HUDEP-2 (cell line): ENCODE measurements around the gene EDN2.

Experiments
- DNase-seq, 76 experiments: peaks; one replicate each; lab custom pipeline; 2025; ENCODE audit not compliant: unreplicated experiment in 76 of 76; lab: John Stamatoyannopoulos, UW

The EDN2 gene

DNA sequence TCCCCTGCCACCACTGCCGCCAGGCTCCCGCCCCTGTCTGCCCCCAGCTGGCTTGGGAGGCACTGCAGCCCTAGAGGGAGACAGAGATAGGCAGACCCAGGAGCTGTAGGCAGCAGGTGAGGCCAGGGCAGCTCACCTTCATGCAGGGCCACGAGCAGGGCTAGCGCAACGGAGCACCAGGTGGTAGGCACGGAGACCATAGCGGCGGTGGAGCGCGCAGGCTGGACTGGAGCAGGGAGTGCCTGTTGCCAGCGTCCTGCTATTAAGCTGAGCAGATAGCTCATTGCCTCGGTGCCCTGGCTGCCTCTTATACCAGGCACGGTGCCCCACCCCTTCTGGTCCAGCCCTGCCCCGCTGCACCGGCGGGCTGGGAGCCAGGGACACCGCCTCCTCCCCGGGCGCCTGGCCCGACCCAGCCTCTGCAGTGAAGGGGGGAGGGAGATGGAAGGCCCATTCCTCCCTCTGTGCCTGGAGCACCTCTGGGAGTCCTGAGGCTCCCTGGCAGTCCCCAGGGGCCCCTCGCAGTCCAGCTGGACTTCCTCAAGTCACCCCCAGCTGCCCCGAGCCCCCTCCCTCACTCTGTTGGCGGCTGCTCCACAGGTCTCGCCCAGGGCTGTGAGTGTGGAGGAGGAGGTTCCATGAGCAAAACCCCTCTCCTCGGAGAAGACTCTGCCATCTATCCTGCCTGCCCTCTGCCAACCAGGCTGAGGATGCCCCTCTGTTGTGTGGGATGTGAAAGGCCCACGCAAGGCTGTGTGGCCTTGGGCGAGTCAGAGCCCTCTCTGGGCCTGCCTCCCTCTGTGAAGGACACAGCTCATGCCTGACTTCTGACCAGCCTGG lies at the start of gene EDN2:
Gene EDN2 (minus strand): TSS at position 282 of the 840 bp plus-strand sequence. CDS start 82 bp downstream, at position 200.
- DNase-seq = peak in 9 of 76 experiments; percentile 2 to 29 (median 9)

- no peak for DNase-seq
Measured at GRCh38 chr1:41533731-41534080, 49.2 kb upstream of the EDN2 start.

DNA sequence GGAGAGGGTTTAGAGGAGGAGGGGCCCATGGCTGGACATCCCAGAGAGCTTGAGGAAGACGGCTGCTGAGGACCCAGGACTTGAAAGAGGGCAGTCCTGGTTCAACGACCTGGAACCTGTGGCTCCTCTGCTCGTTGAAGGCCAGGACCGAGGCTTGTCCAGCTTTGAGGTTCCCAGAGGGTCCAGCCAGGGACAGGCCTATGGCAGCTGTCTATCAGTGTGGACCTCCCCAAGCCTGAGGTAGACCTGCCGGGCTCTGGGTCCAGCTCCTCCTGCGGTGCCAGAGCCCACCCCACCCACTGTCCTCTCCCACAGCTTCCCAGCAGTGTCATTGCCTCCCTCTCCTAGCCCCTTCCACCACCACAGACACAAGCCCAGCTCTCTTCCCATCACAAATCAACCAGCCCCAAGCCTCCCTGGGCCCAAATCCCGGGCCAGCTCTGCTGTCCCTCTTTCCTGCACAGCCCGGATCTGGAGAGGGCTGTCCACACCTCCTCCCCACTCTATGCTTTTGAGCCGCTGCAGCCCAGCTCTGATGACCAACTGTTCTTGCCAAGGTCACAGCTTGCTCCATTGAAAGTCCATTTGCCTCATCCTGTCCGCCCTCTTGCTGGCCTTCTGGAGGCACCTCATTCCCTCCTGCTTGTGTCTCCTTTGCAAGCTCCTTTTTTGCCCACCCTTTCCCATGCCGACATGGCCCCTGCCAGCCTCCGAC lies 48.7 kb upstream of the EDN2 start:
- no peak for DNase-seq

- DNase-seq = no peak
Measured at GRCh38 chr1:41532206-41532975, 47.9 kb upstream of the EDN2 start.

DNA sequence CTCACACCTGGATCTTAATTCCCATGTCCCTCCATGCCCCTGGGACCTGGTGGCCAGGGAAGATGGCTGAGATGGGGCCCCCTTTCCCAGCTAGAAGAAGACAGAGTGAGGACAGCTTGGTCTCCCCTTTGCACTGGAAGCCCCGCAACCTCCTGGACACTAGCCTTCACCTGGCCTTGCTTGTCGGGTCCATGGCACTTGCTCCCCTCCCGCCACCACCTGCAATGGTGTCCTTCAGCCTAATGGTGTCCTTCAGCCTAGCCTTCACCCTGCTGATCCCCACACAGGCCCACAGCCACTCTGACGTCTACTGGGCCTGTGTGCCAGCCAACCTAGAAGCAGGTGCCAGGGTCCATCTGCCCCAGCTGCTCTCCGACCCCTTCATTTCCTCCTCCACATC lies 45.9 kb upstream of the EDN2 start:
- no peak for DNase-seq

DNA sequence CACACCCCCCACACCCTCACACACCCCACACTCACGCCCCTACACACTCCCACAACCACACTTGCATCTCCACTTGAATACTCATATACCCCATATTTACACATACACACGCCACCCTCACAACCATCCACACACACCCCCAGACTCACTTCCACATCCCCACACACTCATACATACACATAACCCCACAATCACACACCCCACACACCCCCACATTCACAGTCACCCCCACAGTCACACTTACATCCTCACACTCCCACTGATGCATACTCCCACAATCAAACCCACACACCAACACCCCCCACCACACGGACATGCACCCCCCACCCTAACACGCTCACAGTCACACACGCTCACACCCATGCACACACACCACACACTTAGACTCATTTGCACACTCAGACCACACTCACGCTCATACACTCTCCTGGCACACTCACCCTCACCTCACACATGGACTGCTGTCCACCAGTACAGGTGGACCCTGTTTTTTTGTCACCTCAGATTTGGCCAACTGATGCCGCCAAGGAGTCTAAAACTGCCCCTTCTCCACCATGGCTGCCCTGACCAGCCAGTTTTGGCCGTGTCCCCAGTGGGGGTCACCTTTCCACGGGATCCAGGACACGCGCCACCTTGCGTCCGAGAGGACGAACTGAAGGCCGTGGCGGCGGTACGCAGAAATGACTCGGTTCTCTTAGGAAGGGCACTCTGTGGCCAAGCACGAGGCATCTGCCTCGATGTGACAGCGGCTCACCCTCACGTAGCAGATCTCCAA lies 45.3 kb upstream of the EDN2 start:
- DNase-seq = no peak

DNA sequence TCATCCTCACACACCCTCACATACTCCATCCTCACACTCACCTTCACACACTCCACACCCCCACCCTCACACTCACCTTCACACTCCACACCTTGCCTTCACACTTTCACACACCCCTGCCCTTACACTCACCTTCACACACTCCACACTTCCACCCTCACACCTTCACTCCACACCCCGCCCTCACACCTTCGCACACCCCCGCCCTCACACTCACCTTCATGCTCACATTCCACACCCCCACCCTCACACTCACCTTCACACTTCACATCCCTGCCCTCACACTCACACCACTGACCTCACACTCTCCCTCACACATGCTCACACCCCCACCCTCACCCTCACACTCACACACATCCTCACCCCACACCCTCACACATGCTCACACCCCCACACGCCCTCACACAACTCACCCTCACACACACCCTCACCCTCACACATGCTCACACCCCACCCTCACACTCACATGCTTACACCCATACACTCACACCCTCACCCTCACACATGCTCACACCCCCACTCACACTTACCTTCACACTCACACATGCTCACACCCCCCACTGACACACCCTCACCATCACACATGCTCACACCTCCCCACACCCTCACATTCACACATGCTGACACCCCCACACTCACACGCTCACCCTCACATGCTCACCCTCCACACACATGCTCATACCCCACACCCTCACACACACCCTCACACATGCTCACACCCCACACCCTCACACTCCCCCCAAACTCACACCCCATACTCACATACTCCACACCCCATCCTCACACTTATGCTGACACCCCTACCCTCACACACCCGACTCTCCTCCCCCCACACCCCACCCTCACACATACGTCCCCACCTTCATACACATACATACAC lies 44.5 kb upstream of the EDN2 start:
- no peak for DNase-seq

- DNase-seq = no peak
Measured at GRCh38 chr1:41528106-41528505, 43.6 kb upstream of the EDN2 start.

GRCh38 chr1:41526956-41527561 lies 42.6 kb upstream of the EDN2 start:
- no peak for DNase-seq

GRCh38 chr1:41525891-41526587 lies 41.6 kb upstream of the EDN2 start:
- no peak for DNase-seq

DNA sequence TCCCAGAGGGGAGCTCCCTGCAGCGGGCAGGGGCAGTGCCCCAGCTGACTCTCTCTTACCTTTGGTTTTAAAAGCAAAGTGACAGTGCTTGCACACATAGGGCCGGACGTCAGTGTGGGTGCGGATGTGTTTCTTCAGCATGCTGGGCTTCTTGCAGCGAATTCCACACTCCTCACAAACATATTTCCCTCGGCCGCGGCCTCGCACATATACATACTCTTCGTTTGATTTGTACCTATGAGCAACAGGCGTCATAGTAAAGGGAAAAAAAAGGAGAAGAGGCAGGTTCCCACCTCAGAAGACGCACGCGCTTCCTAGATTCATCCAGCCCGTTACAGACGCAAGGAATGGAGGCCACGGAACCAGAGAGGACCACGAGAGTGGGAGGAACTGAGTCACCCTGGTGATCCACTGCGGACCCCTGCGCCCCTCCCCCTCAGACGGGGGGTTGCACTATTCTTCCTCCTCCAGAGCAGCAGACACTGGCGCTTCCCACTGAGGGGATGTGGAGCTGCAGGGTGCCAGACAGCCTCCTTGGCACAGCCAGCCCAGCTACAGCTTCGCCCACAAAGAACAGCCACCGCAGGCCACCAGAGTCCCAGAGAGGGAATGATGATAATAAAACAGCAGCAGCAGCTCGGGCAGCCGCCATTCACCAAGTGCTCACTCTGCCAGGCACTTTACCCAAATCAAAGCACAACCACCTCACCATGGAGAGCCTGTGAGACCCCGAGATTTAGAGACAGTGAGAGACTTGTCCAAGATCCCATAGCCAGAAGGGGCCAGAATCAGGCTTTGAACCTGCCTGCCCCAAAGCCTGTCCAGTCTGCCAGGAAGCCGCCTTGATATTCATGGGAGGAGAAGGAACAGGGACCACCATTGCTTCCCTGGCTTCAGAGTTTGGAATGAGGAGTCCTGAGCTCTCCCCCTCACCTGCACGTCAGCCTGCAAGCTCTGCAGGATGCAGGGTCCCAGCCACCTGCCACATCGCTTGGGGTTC lies 40.5 kb upstream of the EDN2 start:
- DNase-seq = no peak

GRCh38 chr1:41523949-41524675 lies 39.6 kb upstream of the EDN2 start:
- no peak for DNase-seq

GRCh38 chr1:41523071-41523470 lies 38.6 kb upstream of the EDN2 start:
- DNase-seq = no peak

GRCh38 chr1:41521766-41522165 lies 37.3 kb upstream of the EDN2 start:
- DNase-seq = no peak

DNA sequence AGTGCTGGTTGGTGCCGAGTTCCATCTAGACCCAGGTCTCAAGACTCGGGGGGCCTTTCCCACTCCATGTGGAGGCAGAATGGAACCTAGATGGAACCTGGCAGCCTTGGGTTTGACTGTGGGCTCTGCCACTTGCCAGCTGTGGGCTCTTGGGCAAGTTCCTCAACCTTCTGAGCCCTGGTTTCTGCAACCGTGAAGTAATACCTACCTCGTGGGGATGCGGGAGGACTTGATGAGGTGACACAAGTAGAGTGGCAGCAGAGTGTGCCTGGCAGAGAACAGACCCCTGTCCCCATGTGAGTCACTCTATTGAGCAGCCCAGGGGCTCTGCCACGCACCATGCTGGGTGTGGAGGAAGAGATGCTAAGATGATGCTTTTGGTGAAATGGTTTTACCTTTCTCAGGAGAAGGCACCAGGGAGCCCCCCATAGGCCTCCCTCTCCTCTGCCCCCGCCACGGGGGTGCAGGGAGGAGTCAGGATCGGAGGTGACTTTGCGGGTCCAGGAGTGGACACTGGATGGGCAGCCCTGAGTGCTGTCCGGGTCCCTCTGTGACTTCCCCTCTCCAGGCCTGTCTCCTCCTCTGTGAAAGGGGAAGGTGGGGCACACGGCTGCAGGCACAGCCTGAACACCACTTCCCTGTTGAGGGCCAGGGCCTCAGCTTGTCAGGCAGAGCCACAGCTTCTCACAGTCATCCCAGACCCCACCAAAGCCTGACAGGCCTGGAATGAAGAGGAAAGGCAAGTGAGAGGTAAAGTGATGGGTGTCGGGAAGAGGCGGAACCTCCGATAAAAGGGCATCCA lies 36.7 kb upstream of the EDN2 start:
- no peak for DNase-seq

DNA sequence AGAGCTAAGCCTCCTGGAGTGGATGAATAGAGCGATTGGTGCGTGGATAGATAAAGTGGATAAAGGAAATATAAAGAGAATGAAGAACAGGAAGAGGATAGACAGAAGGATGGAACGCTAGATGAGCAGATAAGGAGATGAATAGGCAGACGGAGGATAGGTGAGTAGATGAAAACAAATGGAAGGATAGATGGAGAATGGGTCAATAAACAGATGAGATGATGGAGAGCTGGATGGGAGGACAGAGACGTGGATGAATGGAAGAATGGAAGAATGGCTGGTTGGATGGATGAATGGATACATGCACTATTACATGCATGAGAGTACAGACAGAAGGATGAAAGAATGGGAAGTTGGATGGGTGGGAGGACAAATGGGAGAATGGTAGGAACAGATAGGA lies 35.2 kb upstream of the EDN2 start:
- DNase-seq = no peak
